ENCODE results near the gene CDSN. TPM values are rescaled to one million over a fixed set of nuclear protein-coding genes. Genes with fewer than 3 reads are reported as not detected.
"Not testable (repeated sequence)": the region's sequence is repeated elsewhere in the genome, so short reads cannot be mapped to it uniquely, and the experiment has no call there.

CDSN gene
- polyA plus RNA-seq, 2 of the 4 experiments (the other 2 are of a cell fraction), result not detected

DNA sequence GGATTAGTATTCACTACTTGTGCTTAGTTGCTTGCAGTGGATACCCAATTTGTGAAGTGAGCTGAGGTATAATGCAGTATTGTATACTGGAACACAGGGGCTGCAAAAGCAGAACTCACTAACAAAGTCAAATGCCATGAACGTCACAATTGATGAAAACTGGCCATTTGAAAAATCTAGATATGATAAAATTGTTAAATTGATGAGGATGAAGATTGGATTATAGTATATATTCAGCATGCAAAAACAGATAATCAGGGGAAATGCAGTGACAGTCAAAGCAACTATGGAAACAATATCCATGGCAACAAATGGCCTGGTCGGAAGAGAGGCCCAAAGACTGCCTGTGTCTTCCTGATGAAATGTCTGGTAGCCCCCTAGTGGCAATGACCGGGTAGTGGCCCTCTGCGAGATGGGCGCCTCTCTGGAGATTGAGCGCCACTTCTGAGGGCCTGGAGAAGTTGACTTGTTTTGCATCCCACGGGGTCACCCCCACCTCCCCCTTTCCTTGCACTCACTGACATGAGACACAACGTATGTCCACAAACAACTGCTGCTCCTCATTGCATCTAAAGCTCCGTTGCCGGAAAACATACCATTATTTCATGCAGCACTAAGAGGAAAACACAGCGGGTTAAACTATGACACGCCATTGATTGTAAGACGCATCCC is 51.4 kb downstream of the CDSN start:
- peak; percentile 59 to 80 for DNase-seq (ENCODE audit: low read depth in 1 of 2, low spot score in 1 of 2)
- CTCF ChIA-PET, result interaction anchor here (0.9 to 8.3 kb wide), 24 partner anchors 8 to 339 kb away, joined by 3 to 143 read pairs (median 4); partner anchors contain the start of genes GTF2H4, MUC22, MUCL3 and SFTA2
- H3K27ac ChIP-seq, result no peak overlapping the region
- FAIRE-seq, result no peak
- ATAC-seq, result peak; percentile 90 to 95
- H3K4me1 ChIP-seq, result peaks cover 12% of the 10 kb centered on the region
- no peak overlapping the region for H3K4me2 ChIP-seq
- TF ChIP-seq JUN (IDR thresholded peaks at IDR 0.05) (no peak), SMC3 (IDR thresholded peaks at IDR 0.05) (peak; percentile 77), RAD21 (conservative IDR thresholded peaks at IDR 0.05 in 1 of 2, IDR thresholded peaks at IDR 0.05 in 1 of 2) (peak; percentile 65 to 66)
- TF ChIP-seq, protein P1, sequence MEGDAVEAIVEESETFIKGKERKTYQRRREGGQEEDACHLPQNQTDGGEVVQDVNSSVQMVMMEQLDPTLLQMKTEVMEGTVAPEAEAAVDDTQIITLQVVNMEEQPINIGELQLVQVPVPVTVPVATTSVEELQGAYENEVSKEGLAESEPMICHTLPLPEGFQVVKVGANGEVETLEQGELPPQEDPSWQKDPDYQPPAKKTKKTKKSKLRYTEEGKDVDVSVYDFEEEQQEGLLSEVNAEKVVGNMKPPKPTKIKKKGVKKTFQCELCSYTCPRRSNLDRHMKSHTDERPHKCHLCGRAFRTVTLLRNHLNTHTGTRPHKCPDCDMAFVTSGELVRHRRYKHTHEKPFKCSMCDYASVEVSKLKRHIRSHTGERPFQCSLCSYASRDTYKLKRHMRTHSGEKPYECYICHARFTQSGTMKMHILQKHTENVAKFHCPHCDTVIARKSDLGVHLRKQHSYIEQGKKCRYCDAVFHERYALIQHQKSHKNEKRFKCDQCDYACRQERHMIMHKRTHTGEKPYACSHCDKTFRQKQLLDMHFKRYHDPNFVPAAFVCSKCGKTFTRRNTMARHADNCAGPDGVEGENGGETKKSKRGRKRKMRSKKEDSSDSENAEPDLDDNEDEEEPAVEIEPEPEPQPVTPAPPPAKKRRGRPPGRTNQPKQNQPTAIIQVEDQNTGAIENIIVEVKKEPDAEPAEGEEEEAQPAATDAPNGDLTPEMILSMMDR (IDR thresholded peaks at IDR 0.05), result peak; percentile 62
- TF ChIP-seq, protein P2, sequence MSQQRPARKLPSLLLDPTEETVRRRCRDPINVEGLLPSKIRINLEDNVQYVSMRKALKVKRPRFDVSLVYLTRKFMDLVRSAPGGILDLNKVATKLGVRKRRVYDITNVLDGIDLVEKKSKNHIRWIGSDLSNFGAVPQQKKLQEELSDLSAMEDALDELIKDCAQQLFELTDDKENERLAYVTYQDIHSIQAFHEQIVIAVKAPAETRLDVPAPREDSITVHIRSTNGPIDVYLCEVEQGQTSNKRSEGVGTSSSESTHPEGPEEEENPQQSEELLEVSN (IDR thresholded peaks at IDR 0.05; ENCODE audit: borderline replicate concordance, low read depth), result no peak
- no peak overlapping the region for H3K4me3 ChIP-seq
- WGBS (ENCODE audit: missing lambda C conversion rate), result 61% methylated on average over 8 of the region's 13 CpGs
- POLR2A ChIA-PET, result no interaction called here
- H3K9me3 ChIP-seq, result no peaks in the 10 kb centered on the region

DNA sequence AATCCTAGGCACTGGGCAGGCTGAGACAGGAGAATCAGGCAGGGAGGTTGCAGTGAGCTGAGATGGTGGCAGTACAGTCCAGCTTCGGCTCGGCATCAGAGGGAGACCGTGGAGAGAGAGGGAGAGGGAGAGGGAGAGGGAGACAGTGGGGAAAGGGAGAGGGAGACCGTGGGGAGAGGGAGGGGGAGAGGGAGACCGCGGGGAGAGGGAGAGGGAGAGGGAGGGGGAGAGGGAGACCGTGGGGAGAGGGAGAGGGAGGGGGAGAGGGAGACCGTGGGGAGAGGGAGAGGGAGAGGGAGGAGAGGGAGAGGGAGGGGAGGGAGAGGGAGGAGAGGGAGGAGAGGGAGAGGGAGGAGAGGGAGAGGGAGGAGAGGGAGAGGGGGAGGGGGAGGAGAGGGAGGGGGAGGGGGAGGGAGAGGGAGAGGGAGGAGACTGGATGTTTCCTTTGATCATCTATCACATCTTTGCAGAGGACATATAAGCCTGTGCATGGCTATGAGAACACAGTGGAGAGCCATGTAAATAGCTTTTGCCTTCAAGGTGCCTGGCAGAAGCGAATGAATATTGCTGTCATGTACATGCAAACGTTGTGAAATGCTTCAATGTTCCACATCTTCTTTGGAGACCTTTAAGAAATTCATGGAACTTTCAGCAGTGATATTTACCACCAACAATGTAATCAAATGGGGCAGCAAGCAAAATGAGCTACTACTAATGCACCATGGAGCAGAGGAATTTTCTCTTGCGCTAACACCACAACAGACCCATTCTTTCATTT is 52.2 kb downstream of the CDSN start:
- 82% methylated on average over 6 of the region's 11 CpGs for WGBS (ENCODE audit: missing lambda C conversion rate)
- H3K9me3 ChIP-seq; H3K4me2 ChIP-seq; ATAC-seq; H3K4me3 ChIP-seq; H3K27ac ChIP-seq; FAIRE-seq; DNase-seq (ENCODE audit: low read depth in 1 of 2, low spot score in 1 of 2); POLR2A ChIA-PET: not testable (repeated sequence)
- CTCF ChIA-PET, result interaction anchor here (1.1 to 8.3 kb wide), 14 partner anchors 7 to 338 kb away, joined by 3 to 143 read pairs (median 6); partner anchors contain the start of genes GTF2H4, MUC22, MUCL3 and SFTA2
- peaks cover 11% of the 10 kb centered on the region for H3K4me1 ChIP-seq

DNA sequence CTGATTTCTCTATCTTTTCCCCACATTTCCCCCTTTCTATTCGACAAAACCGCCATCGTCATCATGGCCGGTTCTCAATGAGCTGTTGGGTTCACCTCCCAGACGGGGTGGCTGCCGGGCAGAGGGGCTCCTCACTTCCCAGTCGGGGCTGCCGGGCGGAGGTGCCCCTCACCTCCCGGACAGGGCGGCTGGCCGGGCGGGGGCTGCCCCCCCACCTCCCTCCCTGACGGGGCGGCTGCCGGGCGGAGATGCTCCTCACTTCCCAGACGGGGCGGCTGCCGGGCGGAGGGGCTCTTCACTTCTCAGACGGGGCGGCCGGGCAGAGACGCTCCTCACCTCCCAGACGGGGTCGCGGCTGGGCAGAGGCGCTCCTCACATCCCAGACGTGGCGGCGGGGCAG is 53.2 kb downstream of the CDSN start:
- 100% methylated on average over 2 of the region's 32 CpGs for WGBS (ENCODE audit: missing lambda C conversion rate)
- DNase-seq (ENCODE audit: low read depth in 1 of 2, low spot score in 1 of 2); H3K27ac ChIP-seq; POLR2A ChIA-PET; H3K9me3 ChIP-seq; FAIRE-seq; H3K4me1 ChIP-seq; H3K4me2 ChIP-seq; ATAC-seq; H3K4me3 ChIP-seq: not testable (repeated sequence)
- CTCF ChIA-PET, result interaction anchor here (1.1 to 8.3 kb wide), 2 partner anchors 13 to 152 kb away, joined by 3 to 143 read pairs; partner anchors contain the start of gene VARS2

DNA sequence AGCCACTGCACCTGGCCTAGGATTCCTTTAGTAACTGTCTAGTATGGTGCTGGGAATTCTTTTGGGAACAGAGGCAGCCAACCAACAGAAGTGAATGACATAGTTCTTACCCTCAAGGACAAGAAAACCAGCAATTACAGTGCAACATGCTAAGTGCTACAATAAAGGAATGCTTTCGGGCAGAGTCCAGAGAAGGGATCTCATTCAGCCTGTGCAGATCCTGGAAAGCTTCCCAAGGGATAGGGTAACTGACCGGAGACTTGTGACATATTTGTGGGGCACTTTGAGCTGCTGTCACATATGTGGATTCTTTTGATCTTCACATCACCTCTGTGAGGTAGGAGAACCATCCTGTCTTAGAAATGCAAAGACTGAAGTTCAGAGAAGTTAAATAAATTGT is 54.7 kb downstream of the CDSN start:
- no peaks in the 10 kb centered on the region for H3K4me1 ChIP-seq
- 61% methylated on average over 2 of the region's 2 CpGs for WGBS (ENCODE audit: missing lambda C conversion rate)
- POLR2A ChIA-PET, result no interaction called here
- CTCF ChIA-PET, result interaction anchor here (8.3 kb wide), 1 partner anchor 150 kb away, joined by 143 read pairs; the partner anchor contains the start of gene VARS2
- H3K4me3 ChIP-seq, result no peak overlapping the region
- no peak for DNase-seq (ENCODE audit: low read depth in 1 of 2, low spot score in 1 of 2)
- H3K9me3 ChIP-seq, result no peaks in the 10 kb centered on the region
- no peak for FAIRE-seq
- no peak overlapping the region for H3K27ac ChIP-seq
- TF ChIP-seq TP53 (CRISPR knock-in tag; IDR thresholded peaks at IDR 0.05), result no peak
- TF ChIP-seq ZSCAN20 (CRISPR knock-in tag; IDR thresholded peaks at IDR 0.05), result no peak
- TF ChIP-seq CBX2 (IDR thresholded peaks at IDR 0.05; ENCODE audit: borderline replicate concordance, low read depth), result no peak
- TF ChIP-seq POLR2AphosphoS2 (conservative IDR thresholded peaks at IDR 0.05; ENCODE audit: low read length), result no peak
- TF ChIP-seq NFE2L2 (conservative IDR thresholded peaks at IDR 0.05; ENCODE audit: low read length), result no peak
- TF ChIP-seq, protein P3, sequence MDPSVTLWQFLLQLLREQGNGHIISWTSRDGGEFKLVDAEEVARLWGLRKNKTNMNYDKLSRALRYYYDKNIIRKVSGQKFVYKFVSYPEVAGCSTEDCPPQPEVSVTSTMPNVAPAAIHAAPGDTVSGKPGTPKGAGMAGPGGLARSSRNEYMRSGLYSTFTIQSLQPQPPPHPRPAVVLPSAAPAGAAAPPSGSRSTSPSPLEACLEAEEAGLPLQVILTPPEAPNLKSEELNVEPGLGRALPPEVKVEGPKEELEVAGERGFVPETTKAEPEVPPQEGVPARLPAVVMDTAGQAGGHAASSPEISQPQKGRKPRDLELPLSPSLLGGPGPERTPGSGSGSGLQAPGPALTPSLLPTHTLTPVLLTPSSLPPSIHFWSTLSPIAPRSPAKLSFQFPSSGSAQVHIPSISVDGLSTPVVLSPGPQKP (IDR thresholded peaks at IDR 0.05; ENCODE audit: low read depth, low read length), result no peak
- no peak for TF ChIP-seq RARB (CRISPR knock-in tag; IDR thresholded peaks at IDR 0.05)
- no peak for TF ChIP-seq MAFK (IDR thresholded peaks at IDR 0.05; ENCODE audit: partially characterized antibody)
- TF ChIP-seq, protein P4, sequence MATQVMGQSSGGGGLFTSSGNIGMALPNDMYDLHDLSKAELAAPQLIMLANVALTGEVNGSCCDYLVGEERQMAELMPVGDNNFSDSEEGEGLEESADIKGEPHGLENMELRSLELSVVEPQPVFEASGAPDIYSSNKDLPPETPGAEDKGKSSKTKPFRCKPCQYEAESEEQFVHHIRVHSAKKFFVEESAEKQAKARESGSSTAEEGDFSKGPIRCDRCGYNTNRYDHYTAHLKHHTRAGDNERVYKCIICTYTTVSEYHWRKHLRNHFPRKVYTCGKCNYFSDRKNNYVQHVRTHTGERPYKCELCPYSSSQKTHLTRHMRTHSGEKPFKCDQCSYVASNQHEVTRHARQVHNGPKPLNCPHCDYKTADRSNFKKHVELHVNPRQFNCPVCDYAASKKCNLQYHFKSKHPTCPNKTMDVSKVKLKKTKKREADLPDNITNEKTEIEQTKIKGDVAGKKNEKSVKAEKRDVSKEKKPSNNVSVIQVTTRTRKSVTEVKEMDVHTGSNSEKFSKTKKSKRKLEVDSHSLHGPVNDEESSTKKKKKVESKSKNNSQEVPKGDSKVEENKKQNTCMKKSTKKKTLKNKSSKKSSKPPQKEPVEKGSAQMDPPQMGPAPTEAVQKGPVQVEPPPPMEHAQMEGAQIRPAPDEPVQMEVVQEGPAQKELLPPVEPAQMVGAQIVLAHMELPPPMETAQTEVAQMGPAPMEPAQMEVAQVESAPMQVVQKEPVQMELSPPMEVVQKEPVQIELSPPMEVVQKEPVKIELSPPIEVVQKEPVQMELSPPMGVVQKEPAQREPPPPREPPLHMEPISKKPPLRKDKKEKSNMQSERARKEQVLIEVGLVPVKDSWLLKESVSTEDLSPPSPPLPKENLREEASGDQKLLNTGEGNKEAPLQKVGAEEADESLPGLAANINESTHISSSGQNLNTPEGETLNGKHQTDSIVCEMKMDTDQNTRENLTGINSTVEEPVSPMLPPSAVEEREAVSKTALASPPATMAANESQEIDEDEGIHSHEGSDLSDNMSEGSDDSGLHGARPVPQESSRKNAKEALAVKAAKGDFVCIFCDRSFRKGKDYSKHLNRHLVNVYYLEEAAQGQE (IDR thresholded peaks at IDR 0.05), result no peak
- no peak for TF ChIP-seq FOSB (CRISPR knock-in tag; IDR thresholded peaks at IDR 0.05)
- TF ChIP-seq SMC3 (IDR thresholded peaks at IDR 0.05), result no peak
- TF ChIP-seq BHLHE40 (IDR thresholded peaks at IDR 0.05; ENCODE audit: low read depth, low read length), result no peak
- TF ChIP-seq POLR2A (IDR thresholded peaks at IDR 0.05; ENCODE audit: low read length), result no peak
- no peak for ATAC-seq
- no peak overlapping the region for H3K4me2 ChIP-seq

Measured in A549 (cell line).